AG10803 (cell line): ENCODE data around the gene THSD4.
A peak's percentile ranks its signal among the peaks of the same experiment; 100 is the strongest.

Experiments used
- DNase-seq: peaks from one replicate; pipeline ENCODE4 v3.0.0; 2010; ENCODE audit warnings: low read depth
- H3K4me3 ChIP-seq: 2 replicates; pipeline ENCODE4 v1.5.1; 2011; ENCODE audit warnings: mild to moderate bottlenecking, low read length, control low read depth
- CTCF ChIP-seq: conservative IDR thresholded peaks from 2 replicates; pipeline ENCODE4 v1.5.1; 2011; ENCODE audit warnings: mild to moderate bottlenecking, low read length, control low read depth, inconsistent platforms

The THSD4 gene

GRCh38 chr15:71296315-71296679, 181.0 kb downstream of the THSD4 start:
- TF ChIP-seq CTCF = no peak
- no peak for DNase-seq
- H3K4me3 ChIP-seq = no peak overlapping the region

GRCh38 chr15:71301958-71302621, 186.8 kb downstream of the THSD4 start:
- H3K4me3 ChIP-seq = no peak overlapping the region
- DNase-seq = peak; percentile 49
- no peak for TF ChIP-seq CTCF

GRCh38 chr15:71302861-71303410, 187.7 kb downstream of the THSD4 start:
- no peak for DNase-seq
- H3K4me3 ChIP-seq = no peak overlapping the region
- no peak for TF ChIP-seq CTCF

GRCh38 chr15:71303977-71304376, 188.7 kb downstream of the THSD4 start:
- H3K4me3 ChIP-seq = no peak overlapping the region
- no peak for DNase-seq
- no peak for TF ChIP-seq CTCF

- no peak overlapping the region for H3K4me3 ChIP-seq
- DNase-seq = peak; percentile 65
- no peak for TF ChIP-seq CTCF
Observed at GRCh38 chr15:71304681-71305080, 189.4 kb downstream of the THSD4 start.

GRCh38 chr15:71306538-71306937, 191.3 kb downstream of the THSD4 start:
- no peak overlapping the region for H3K4me3 ChIP-seq
- no peak for TF ChIP-seq CTCF
- no peak for DNase-seq

GRCh38 chr15:71312194-71312708, 197.0 kb downstream of the THSD4 start:
- no peak for DNase-seq
- TF ChIP-seq CTCF = no peak
- H3K4me3 ChIP-seq = no peak overlapping the region
